ENCODE data around the gene CYB5A. TPM values are rescaled to one million over a fixed set of nuclear protein-coding genes. Genes with fewer than 3 reads are reported as not detected.
"Not testable (repeated sequence)": the region's sequence is repeated elsewhere in the genome, so short reads cannot be mapped to it uniquely, and the experiment has no call there.

The CYB5A gene
- total and polyA plus RNA-seq, 2 experiments from 2014 or later = 273 to 457 TPM

GRCh38 chr18:74329688-74330205 is 38.0 kb upstream of the CYB5A start:
- no peak for DNase-seq (ENCODE audit: low spot score)
- no peak for TF ChIP-seq CTCF (IDR thresholded peaks at IDR 0.05; ENCODE audit: poor library complexity)
- TF ChIP-seq EZH2 (IDR thresholded peaks at IDR 0.05; ENCODE audit: borderline replicate concordance) = no peak

GRCh38 chr18:74328206-74328605 is 36.4 kb upstream of the CYB5A start:
- 81% methylated on average over 2 of the region's 2 CpGs for WGBS (ENCODE audit: low lambda C conversion rate, missing lambda C conversion rate)
- TF ChIP-seq EZH2phosphoT487 (IDR thresholded peaks at IDR 0.05; ENCODE audit: low read depth, severe bottlenecking, unreplicated experiment) = no peak
- Histone ChIP-seq H3K36me3 (replicated peaks; ENCODE audit: insufficient read depth, low read depth) (no peaks in the 10 kb centered on the region), H3K4me2 (no peak overlapping the region), H4K20me1 (ENCODE audit: insufficient read depth, poor library complexity, severe bottlenecking) (no peaks in the 10 kb centered on the region), H2AFZ (no peak overlapping the region), H3K9me2 (replicated peaks; ENCODE audit: insufficient read depth) (no peaks in the 10 kb centered on the region), H3K27me3 (no peaks in the 10 kb centered on the region), H3K27ac (no peak overlapping the region), H3K9me3 (ENCODE audit: low read depth) (no peaks in the 10 kb centered on the region), H3K79me2 (no peaks in the 10 kb centered on the region), H3K4me1 (ENCODE audit: insufficient read depth) (peaks cover 18% of the 10 kb centered on the region), H3K4me3 (no peak overlapping the region)
- DNase-seq (ENCODE audit: low spot score) = no peak

More at GRCh38 chr18:74329688-74330205, 38.0 kb upstream of the CYB5A start:
- Histone ChIP-seq H3K27me3 (no peaks in the 10 kb centered on the region), H4K20me1 (ENCODE audit: insufficient read depth, poor library complexity, severe bottlenecking) (no peaks in the 10 kb centered on the region), H3K9me3 (ENCODE audit: low read depth) (no peaks in the 10 kb centered on the region), H3K4me2 (no peak overlapping the region), H3K36me3 (replicated peaks; ENCODE audit: insufficient read depth, low read depth) (no peaks in the 10 kb centered on the region), H2AFZ (no peak overlapping the region), H3K27ac (no peak overlapping the region), H3K9me2 (replicated peaks; ENCODE audit: insufficient read depth) (no peaks in the 10 kb centered on the region), H3K79me2 (no peaks in the 10 kb centered on the region), H3K4me3 (no peak overlapping the region), H3K4me1 (ENCODE audit: insufficient read depth) (peaks cover 18% of the 10 kb centered on the region)
- WGBS (ENCODE audit: low lambda C conversion rate, missing lambda C conversion rate) = 22% methylated on average over 1 of the region's 1 CpG

- H3K9me2 ChIP-seq (replicated peaks; ENCODE audit: insufficient read depth); H3K9me3 ChIP-seq (ENCODE audit: low read depth); DNase-seq (ENCODE audit: low spot score); H3K36me3 ChIP-seq (replicated peaks; ENCODE audit: insufficient read depth, low read depth); H3K4me3 ChIP-seq; H3K27me3 ChIP-seq; H3K79me2 ChIP-seq; H4K20me1 ChIP-seq (ENCODE audit: insufficient read depth, poor library complexity, severe bottlenecking): not testable (repeated sequence)
- peak overlapping the region; percentile 23 for H3K4me2 ChIP-seq
- H2AFZ ChIP-seq = peak overlapping the region; percentile 40
- 41% methylated on average over 3 of the region's 3 CpGs for WGBS (ENCODE audit: low lambda C conversion rate, missing lambda C conversion rate)
- H3K4me1 ChIP-seq (ENCODE audit: insufficient read depth) = peaks cover 18% of the 10 kb centered on the region
- peak overlapping the region; percentile 51 for H3K27ac ChIP-seq
Measured at GRCh38 chr18:74326791-74327190, 35.0 kb upstream of the CYB5A start.

GRCh38 chr18:74326231-74326630 is 34.5 kb upstream of the CYB5A start:
- 61% methylated on average over 2 of the region's 2 CpGs for WGBS (ENCODE audit: low lambda C conversion rate, missing lambda C conversion rate)

More at GRCh38 chr18:74326231-74326630, 34.5 kb upstream of the CYB5A start:
- H3K4me3 ChIP-seq = no peak overlapping the region
- no peaks in the 10 kb centered on the region for H3K9me3 ChIP-seq (ENCODE audit: low read depth)
- TF ChIP-seq EZH2phosphoT487 (IDR thresholded peaks at IDR 0.05; ENCODE audit: low read depth, severe bottlenecking, unreplicated experiment) (no peak), EZH2 (IDR thresholded peaks at IDR 0.05; ENCODE audit: borderline replicate concordance) (no peak), CTCF (IDR thresholded peaks at IDR 0.05; ENCODE audit: poor library complexity) (peak; percentile 6)
- peak overlapping the region; percentile 40 for H2AFZ ChIP-seq
- H3K27ac ChIP-seq = peak overlapping the region; percentile 51
- peaks cover 18% of the 10 kb centered on the region for H3K4me1 ChIP-seq (ENCODE audit: insufficient read depth)
- no peaks in the 10 kb centered on the region for H3K27me3 ChIP-seq
- H3K9me2 ChIP-seq (replicated peaks; ENCODE audit: insufficient read depth) = no peaks in the 10 kb centered on the region
- no peaks in the 10 kb centered on the region for H3K79me2 ChIP-seq
- H3K4me2 ChIP-seq = peak overlapping the region; percentile 25
- H3K36me3 ChIP-seq (replicated peaks; ENCODE audit: insufficient read depth, low read depth) = no peaks in the 10 kb centered on the region
- DNase-seq (ENCODE audit: low spot score) = no peak
- no peaks in the 10 kb centered on the region for H4K20me1 ChIP-seq (ENCODE audit: insufficient read depth, poor library complexity, severe bottlenecking)

Measured in hepatocyte (in vitro differentiated cells).